Cortex of kidney (tissue), 1 donor: ENCODE measurements around the gene SLC46A2.

Experiments used
- DNase-seq: peaks from one replicate; lab custom pipeline; 2025; lab: John Stamatoyannopoulos, UW

Gene SLC46A2

GRCh38 chr9:112886351-112886750, 4.3 kb downstream of the SLC46A2 start:
- DNase-seq, result no peak

GRCh38 chr9:112885324-112885723, 5.4 kb downstream of the SLC46A2 start:
- no peak for DNase-seq

- no peak for DNase-seq
Observed at GRCh38 chr9:112884721-112885120, 6.0 kb downstream of the SLC46A2 start.

GRCh38 chr9:112884101-112884500, 6.6 kb downstream of the SLC46A2 start:
- DNase-seq, result no peak

GRCh38 chr9:112881331-112881730, 9.3 kb downstream of the SLC46A2 start:
- no peak for DNase-seq

- no peak for DNase-seq
Observed at GRCh38 chr9:112880650-112881049, 10.0 kb downstream of the SLC46A2 start.

- DNase-seq, result no peak
Observed at GRCh38 chr9:112878752-112879151, 11.9 kb downstream of the SLC46A2 start.

GRCh38 chr9:112873773-112874405, 16.8 kb downstream of the SLC46A2 start:
- DNase-seq, result no peak

GRCh38 chr9:112872019-112872418, 18.7 kb downstream of the SLC46A2 start:
- no peak for DNase-seq

- DNase-seq, result no peak
Observed at GRCh38 chr9:112870556-112870955, 20.1 kb downstream of the SLC46A2 start.

GRCh38 chr9:112869917-112870316, 20.8 kb downstream of the SLC46A2 start:
- no peak for DNase-seq

GRCh38 chr9:112869041-112869529, 21.6 kb downstream of the SLC46A2 start:
- no peak for DNase-seq

- DNase-seq, result no peak
Observed at GRCh38 chr9:112868461-112868860, 22.2 kb downstream of the SLC46A2 start.

GRCh38 chr9:112867275-112867991, 23.2 kb downstream of the SLC46A2 start:
- no peak for DNase-seq

GRCh38 chr9:112866662-112867274, 23.9 kb downstream of the SLC46A2 start:
- DNase-seq, result no peak

- no peak for DNase-seq
Observed at GRCh38 chr9:112864982-112865381, 25.7 kb downstream of the SLC46A2 start.

- no peak for DNase-seq
Observed at GRCh38 chr9:112864403-112864802, 26.3 kb downstream of the SLC46A2 start.

GRCh38 chr9:112863746-112864145, 26.9 kb downstream of the SLC46A2 start:
- DNase-seq, result no peak

GRCh38 chr9:112863214-112863613, 27.5 kb downstream of the SLC46A2 start:
- DNase-seq, result no peak

- DNase-seq, result no peak
Observed at GRCh38 chr9:112861638-112862555, 28.8 kb downstream of the SLC46A2 start.

- DNase-seq, result no peak
Observed at GRCh38 chr9:112861155-112861554, 29.5 kb downstream of the SLC46A2 start.

- DNase-seq, result no peak
Observed at GRCh38 chr9:112860451-112860850, 30.2 kb downstream of the SLC46A2 start.
